Endothelial cell of umbilical vein (primary cell): ENCODE results near the gene VEGFA. TPM values are rescaled to one million over a fixed set of nuclear protein-coding genes. Genes with fewer than 3 reads are reported as not detected.

Source experiments
- BruUV-seq: library from RNA; stranded (reverse); fragments of 400-500 nt; replicated peaks from 2 replicates; lab custom pipeline; 2021; lab: Mats Ljungman, UMichigan
- CTCF ChIA-PET: fragments of 300-600, 350-600 bp; sonication (Branson Sonifier 250); formaldehyde crosslinking; loops from one replicate; lab custom pipeline; 2021; ENCODE audit warnings: antibody characterized with exemption, inconsistent platforms; lab: Charles Lee
- POLR2A ChIA-PET: fragments of 300-600, 350-600 bp; sonication (Branson Sonifier 250); formaldehyde crosslinking; loops from one replicate; lab custom pipeline; 2021; ENCODE audit warnings: antibody characterized with exemption, inconsistent platforms; lab: Charles Lee
- DNase-seq: peaks from one replicate; pipeline ENCODE4 v3.0.0-alpha.2; 2011; ENCODE audit warnings: low read depth, low spot score
- FAIRE-seq: peaks from 2 replicates; lab custom pipeline; 2011; peaks lifted over from hg19 to GRCh38; lab: Jason Lieb, UNC
- H2AFZ ChIP-seq: 2 replicates; pipeline ENCODE4 v1.6.0; 2012; ENCODE audit warnings: low read depth, low read length, control low read depth, inconsistent platforms
- H3K27ac ChIP-seq: 2 replicates; pipeline ENCODE4 v1.5.1; 2011; ENCODE audit warnings: low read depth, mild to moderate bottlenecking, control low read depth, low read length, moderate library complexity; ENCODE audit not compliant: insufficient read depth
- H3K27me3 ChIP-seq, 2 experiments: 2 replicates each; pipeline versions ENCODE4 v1.6.0 to v1.6.1; 2011; ENCODE audit warnings: low read length in 2 of 2, mixed read lengths in 1 of 2; ENCODE audit not compliant: control insufficient read depth in 2 of 2, insufficient read depth in 2 of 2
- H3K36me3 ChIP-seq, 2 experiments: 2 replicates in 1 of 2; 3 replicates in 1 of 2; pipeline ENCODE4 v1.5.1; 2011; ENCODE audit warnings: low read length in 2 of 2, mild to moderate bottlenecking in 1 of 2, moderate library complexity in 1 of 2; ENCODE audit not compliant: control insufficient read depth in 2 of 2, insufficient read depth in 2 of 2; ENCODE audit errors: extremely low read depth in 1 of 2
- H3K4me1 ChIP-seq: 3 replicates; pipeline ENCODE4 v1.5.1; 2011; ENCODE audit warnings: mild to moderate bottlenecking, low read length; ENCODE audit not compliant: control insufficient read depth, insufficient read depth; ENCODE audit errors: extremely low read depth
- H3K4me2 ChIP-seq: 2 replicates; pipeline ENCODE4 v1.6.1; 2011; ENCODE audit warnings: low read length, control low read depth, mixed read lengths; ENCODE audit not compliant: insufficient read depth
- H3K4me3 ChIP-seq, 3 experiments: fragments of 200-600 bp in 1 of 3; sonication (generic), shearing (Covaris generic) in 1 of 3; replicated peaks in 1 of 3; 2 replicates each; pipeline ENCODE4 v1.5.1; 2011 to 2016; ENCODE audit warnings: control low read depth in 3 of 3, low read length in 3 of 3, mild to moderate bottlenecking in 2 of 3, inconsistent platforms in 1 of 3, low read depth in 1 of 3, moderate library complexity in 1 of 3; ENCODE audit not compliant: insufficient read depth in 1 of 3
- H3K79me2 ChIP-seq: 2 replicates; pipeline ENCODE4 v1.6.0; 2012; ENCODE audit warnings: low read length, inconsistent platforms; ENCODE audit not compliant: control insufficient read depth, insufficient read depth
- H3K9ac ChIP-seq: replicated peaks from 2 replicates; pipeline ENCODE3; 2011; ENCODE audit warnings: low read length, control low read depth; ENCODE audit not compliant: insufficient read depth; ENCODE audit errors: extremely low read depth
- H3K9me1 ChIP-seq: replicated peaks from 3 replicates; pipeline ENCODE4 v1.6.0; 2011; ENCODE audit warnings: mild to moderate bottlenecking, low read length; ENCODE audit not compliant: control insufficient read depth, insufficient read depth; ENCODE audit errors: extremely low read depth
- H3K9me3 ChIP-seq: replicated peaks from 2 replicates; pipeline ENCODE4 v1.5.1; 2012; ENCODE audit warnings: low read length, inconsistent platforms; ENCODE audit not compliant: control insufficient read depth, insufficient read depth
- H4K20me1 ChIP-seq: replicated peaks from 2 replicates; pipeline ENCODE3; 2011; ENCODE audit warnings: mild to moderate bottlenecking, low read length; ENCODE audit not compliant: control insufficient read depth, insufficient read depth; ENCODE audit errors: extremely low read depth
- CTCF ChIP-seq, 2 donors: IDR thresholded peaks; 1 replicate in 1 of 2; 2 replicates in 1 of 2; pipeline ENCODE4 v1.5.1; 2011; ENCODE audit warnings: low read length in 2 of 2, mild to moderate bottlenecking in 2 of 2, moderate library complexity in 2 of 2, control low read depth in 1 of 2, inconsistent platforms in 1 of 2, low read depth in 1 of 2; ENCODE audit not compliant: insufficient read depth in 1 of 2; ENCODE audit errors: extremely low read depth in 1 of 2
- MAX ChIP-seq: IDR thresholded peaks from 2 replicates; pipeline ENCODE4 v1.6.1; 2011; ENCODE audit not compliant: insufficient read depth, insufficient read length
- POLR2A ChIP-seq: IDR thresholded peaks from 2 replicates; pipeline ENCODE4 v1.6.1; 2012; ENCODE audit warnings: low read depth, mild to moderate bottlenecking, control low read depth, low read length
- dilution Hi-C: fragments of 300-500 bp; cut with MboI; formaldehyde crosslinking; loops from one replicate; pipeline ENCODE4 v1.15.0; 2019; ENCODE audit warnings: low sequenced_read_pairs; ENCODE audit not compliant: extremely low pct_ligation_motif_present
- intact Hi-C: fragments of 100-400 bp; cut with micrococcal nuclease; formaldehyde crosslinking; loops from one replicate; pipeline ENCODE4 v1.10.0; 2022
- polyA plus RNA-seq, 4 experiments: library from polyadenylated mRNA; depleted of rRNA in 3 of 4; stranded (reverse) in 3 of 4; unstranded in 1 of 4; fragments of >200 nt; gene quantifications; 2 replicates each; pipeline versions ENCODE4 v1.2.1 to v1.2.3, GENCODE V29; 2011 to 2012; ENCODE audit warnings: missing spikeins in 1 of 4
- total RNA-seq: library from RNA; stranded (reverse); gene quantifications from 2 replicates; pipeline ENCODE4 v1.2.3, GENCODE V29; 2021

The VEGFA gene
- total and polyA plus RNA-seq, 2 donors (not counting 3 experiments of a cell fraction or from before 2014, with no cell fraction given), result 18.1 to 19.9 TPM

GRCh38 chr6:43810965-43811732 is 41.1 kb downstream of the VEGFA start:
- intact Hi-C loops, result no loop called here
- dilution Hi-C loops, result no loop called here

More at GRCh38 chr6:43810965-43811732, 41.1 kb downstream of the VEGFA start:
- BruUV-seq, result no TSS peak
- no peak overlapping the region for H2AFZ ChIP-seq
- CTCF ChIA-PET, result no interaction called here
- no peaks in the 10 kb centered on the region for H4K20me1 ChIP-seq
- FAIRE-seq (no peak), DNase-seq (no peak)
- no peak overlapping the region for H3K27ac ChIP-seq
- H3K4me2 ChIP-seq, result no peak overlapping the region
- no peaks in the 10 kb centered on the region for H3K79me2 ChIP-seq
- no peak overlapping the region for H3K4me3 ChIP-seq
- POLR2A ChIA-PET, result no interaction called here
- H3K27me3 ChIP-seq, result peaks cover 0 to 8% of the 10 kb centered on the region in 2 experiments
- H3K9ac ChIP-seq, result no peak overlapping the region
- no peaks in the 10 kb centered on the region for H3K4me1 ChIP-seq
- H3K36me3 ChIP-seq, result no peaks in the 10 kb centered on the region
- TF ChIP-seq MAX (no peak), CTCF (IDR thresholded peaks at IDR 0.05; ENCODE audit: extremely low read depth in 1 of 2, insufficient read depth in 1 of 2, low read depth in 1 of 2, low read length in 2 of 2) (no peak), POLR2A (no peak)
- H3K9me1 ChIP-seq, result no peaks in the 10 kb centered on the region
- H3K9me3 ChIP-seq, result no peaks in the 10 kb centered on the region
